SKM-1 treated with dmso at 0.1 percent for 144 hours (cell line): ENCODE data around the gene MMEL1.
"Not testable (repeated sequence)": the region's sequence is repeated elsewhere in the genome, so short reads cannot be mapped to it uniquely, and the experiment has no call there.

ENCODE experiments used
- DNase-seq: peaks from one replicate; lab custom pipeline; 2025; ENCODE audit not compliant: unreplicated experiment; lab: John Stamatoyannopoulos, UW

The MMEL1 gene

DNA sequence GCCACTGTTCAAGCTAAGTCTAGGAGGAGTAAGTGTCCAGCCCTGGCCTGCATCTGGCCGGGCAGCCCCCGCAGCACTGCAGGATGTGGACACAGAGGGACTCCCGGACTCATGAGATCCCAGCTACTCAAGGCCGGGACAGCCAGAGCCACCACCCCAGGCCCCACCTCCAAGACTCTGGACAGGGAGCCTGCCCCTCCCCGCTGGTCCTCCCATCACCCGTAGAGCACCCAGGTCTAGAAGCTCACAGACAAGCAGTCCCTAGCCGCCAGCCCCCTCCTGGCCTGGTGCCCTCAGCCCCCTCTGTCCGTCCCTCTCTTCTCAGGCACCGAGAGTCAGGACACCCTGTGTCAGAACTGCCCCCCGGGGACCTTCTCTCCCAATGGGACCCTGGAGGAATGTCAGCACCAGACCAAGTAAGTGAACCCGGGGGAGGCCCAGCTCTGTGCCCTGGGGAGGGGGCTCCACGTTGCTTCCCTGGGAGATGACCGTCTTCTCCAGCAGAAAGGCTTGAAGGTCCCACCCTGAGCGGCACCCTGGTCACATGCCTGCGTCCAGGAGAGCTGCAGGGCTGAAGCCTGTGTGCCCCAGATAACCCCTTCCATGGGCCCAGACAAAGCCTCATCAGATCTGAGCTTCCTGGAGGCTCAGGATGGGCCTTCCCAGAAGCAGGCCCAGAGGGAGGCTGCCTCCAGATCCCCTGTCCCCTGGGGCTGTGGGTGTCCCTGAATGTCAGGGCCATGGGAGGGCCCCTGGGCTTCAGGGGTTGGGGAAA is 72.3 kb downstream of the MMEL1 start:
- DNase-seq, result no peak

GRCh38 chr1:2559509-2560298 is 73.1 kb downstream of the MMEL1 start:
- DNase-seq, result no peak

DNA sequence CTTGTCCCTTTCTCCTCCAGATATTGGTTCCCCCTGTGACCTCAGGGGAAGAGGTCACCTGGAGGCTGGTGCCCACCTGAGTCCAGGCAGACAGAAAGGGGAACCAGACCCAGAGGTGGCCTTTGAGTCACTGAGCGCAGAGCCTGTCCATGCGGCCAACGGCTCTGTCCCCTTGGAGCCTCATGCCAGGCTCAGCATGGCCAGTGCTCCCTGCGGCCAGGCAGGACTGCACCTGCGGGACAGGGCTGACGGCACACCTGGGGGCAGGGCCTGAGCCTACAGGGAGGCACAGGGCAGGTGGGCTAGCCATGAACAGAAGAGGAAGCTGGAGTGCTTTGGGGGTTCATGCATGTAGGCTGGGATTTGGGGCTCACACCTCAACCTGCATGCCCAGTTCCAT is 74.0 kb downstream of the MMEL1 start:
- no peak for DNase-seq

DNA sequence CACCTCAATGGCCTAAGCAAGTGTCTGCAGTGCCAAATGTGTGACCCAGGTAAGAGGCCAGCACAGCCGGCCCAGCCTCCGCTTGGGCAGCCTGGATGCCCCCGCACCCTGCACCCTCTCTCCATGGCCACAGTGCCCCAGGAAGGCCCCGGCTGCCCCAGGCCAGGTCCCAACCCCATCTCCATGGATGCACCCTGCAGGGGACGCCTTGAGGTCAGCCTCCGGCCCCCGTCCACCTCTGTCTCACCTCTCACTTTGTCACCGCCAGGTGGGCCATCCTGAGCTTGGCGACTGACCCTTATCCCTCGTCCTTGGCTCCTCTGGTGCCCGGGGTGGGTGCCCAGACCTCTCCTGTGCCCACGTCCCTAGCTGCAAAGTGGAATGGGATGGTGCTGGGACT is 74.4 kb downstream of the MMEL1 start:
- DNase-seq, result no peak

DNA sequence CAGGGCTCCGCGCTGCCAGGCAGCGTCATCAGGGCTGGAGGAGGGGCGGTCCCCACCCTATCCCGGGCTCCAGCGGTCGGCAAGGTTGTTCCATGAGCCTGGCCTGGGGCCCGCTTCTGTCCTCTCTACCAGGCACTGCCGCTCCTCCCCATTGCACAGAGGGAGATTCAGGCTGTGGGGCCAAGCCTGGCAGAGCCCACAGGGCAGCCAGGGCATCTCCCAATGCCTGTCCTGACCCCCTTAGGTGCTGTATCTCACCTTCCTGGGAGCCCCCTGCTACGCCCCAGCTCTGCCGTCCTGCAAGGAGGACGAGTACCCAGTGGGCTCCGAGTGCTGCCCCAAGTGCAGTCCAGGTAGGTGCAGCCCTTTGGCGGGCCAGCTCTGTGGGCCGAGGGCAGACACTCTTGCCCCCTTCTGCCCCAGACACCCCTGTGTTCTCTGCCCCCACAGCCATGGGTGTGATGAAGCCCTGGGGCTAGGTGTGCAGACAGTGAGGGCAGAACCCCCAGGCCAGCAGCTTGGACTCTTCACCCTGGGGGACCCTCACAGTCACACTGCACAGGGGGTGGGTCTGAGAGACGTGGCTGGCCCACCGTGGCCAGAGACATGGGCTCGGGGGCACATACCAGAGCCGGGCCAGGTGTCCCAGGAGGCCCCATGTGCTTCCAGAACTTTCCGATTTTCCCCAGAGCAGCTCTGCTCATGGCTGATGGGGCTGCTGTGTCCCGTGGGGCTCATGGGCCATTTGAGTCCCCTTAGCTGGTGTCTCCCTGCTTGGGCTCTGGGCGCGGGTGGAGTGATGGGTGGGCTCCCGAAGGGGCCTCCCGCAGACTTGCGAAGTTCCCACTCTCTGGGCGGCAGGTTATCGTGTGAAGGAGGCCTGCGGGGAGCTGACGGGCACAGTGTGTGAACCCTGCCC is 75.1 kb downstream of the MMEL1 start:
- DNase-seq, result no peak

- DNase-seq, result no peak
These were observed 75.9 kb downstream of the MMEL1 start for GRCh38 chr1:2556678-2557481.

DNA sequence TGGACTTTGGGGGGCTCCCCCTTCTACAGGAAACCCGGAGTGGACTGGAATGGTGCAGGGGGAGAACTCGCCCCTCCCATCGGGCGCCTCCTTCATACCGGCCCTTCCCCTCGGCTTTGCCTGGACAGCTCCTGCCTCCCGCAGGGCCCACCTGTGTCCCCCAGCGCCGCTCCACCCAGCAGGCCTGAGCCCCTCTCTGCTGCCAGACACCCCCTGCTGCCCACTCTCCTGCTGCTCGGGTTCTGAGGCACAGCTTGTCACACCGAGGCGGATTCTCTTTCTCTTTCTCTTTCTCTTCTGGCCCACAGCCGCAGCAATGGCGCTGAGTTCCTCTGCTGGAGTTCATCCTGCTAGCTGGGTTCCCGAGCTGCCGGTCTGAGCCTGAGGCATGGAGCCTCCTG is 76.5 kb downstream of the MMEL1 start, which contains the start of gene TNFRSF14:
TNFRSF14 (plus strand) TSS at position 95 of the 401 bp plus-strand sequence; CDS start at position 389, 294 bp downstream.
- no peak for DNase-seq

DNA sequence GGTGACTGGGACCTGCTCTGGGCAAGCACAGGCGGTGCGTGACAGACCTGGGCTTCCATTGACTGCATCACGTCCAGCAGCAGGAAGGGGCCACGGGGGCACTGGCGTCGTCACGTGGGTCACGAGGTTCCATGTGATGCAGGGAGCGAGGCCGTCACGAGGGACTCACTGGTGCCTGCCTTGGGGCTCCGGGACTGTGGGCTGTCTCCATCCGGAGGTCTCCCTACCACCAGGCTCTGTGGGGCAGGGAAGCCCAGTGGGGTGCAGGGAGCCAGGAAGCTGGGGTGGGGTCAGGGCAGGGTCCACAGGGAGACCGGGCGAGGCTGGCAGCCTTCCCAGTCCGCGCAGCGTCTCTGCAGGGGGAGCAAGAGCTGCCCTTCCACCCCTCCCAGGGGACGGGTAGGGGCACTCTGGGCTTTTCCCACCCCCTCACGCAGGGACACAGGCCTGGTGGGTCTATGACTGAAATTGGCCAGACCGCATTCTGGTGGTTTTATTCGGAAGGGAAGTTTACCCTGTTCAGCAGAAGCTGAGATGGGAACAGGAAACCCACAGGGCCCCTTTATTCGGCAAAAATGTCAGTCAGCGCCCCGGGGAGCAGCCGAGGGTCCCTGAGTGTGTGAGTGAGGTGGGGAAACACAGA is 77.1 kb downstream of the MMEL1 start:
- peak; percentile 60 for DNase-seq

DNA sequence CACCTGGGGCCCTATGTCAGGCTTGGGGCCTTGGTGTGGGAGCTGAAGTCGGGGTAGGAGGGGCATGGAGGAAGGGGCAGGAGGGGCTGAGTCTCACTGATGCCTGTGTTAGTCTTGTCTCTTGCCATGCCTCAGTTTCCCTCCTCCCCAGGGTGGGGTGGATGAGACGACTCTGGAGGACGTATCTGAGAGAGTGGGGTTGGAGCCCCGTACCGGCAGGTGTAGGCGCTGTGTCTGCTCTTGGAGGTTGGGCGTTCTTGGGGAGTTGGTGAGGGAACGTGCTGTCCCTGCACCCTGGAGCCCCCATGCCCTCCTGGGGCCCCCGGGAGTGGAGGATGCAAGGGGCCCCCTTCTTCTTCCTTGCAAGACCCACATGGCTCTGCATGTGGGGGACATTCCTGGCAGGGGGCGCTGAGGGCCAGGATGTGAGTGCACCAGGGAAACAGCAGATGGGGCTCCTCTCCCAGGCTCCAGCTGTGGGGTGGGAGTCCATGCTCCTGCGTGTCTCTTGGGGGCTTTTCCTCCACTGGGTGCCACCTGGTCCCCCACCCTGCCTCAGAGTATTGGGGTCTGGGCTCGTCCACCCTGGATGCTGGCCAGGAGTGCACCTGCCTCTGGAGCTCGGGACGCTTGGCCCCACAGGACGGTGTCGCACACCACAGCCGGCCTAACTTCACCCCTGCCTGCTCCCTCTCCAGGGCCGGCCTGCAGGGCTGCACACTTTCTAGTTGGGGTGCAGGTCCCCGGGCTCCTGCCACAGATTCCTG is 78.0 kb downstream of the MMEL1 start:
- no peak for DNase-seq

GRCh38 chr1:2553871-2554620 is 78.8 kb downstream of the MMEL1 start:
- DNase-seq, result no peak

DNA sequence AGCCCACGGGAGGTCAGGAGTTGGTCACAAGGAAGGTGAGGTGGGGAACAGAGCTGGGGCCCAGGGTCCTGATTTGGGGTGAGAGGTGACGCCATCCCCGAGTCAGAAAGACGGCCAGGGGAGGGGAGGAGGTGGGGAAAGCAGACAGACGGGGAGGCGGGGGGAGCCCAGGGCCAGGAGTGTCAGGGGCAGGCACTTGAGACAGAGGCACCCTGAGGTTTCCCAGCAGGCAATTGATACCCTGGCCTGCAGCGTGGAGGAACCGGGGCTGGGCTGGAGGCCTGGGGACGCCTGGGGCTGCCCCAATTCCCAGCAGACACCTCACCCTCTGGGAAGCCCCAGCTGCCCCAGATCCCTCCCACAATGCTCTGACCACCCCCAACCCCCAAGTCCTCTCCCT is 79.7 kb downstream of the MMEL1 start:
- DNase-seq, result not testable (repeated sequence)

GRCh38 chr1:2552189-2552588 is 80.6 kb downstream of the MMEL1 start:
- DNase-seq, result no peak

- not testable (repeated sequence) for DNase-seq
These were observed 81.3 kb downstream of the MMEL1 start for GRCh38 chr1:2551544-2551943.

- DNase-seq, result not testable (repeated sequence)
These were observed 82.4 kb downstream of the MMEL1 start for GRCh38 chr1:2550309-2550861.

DNA sequence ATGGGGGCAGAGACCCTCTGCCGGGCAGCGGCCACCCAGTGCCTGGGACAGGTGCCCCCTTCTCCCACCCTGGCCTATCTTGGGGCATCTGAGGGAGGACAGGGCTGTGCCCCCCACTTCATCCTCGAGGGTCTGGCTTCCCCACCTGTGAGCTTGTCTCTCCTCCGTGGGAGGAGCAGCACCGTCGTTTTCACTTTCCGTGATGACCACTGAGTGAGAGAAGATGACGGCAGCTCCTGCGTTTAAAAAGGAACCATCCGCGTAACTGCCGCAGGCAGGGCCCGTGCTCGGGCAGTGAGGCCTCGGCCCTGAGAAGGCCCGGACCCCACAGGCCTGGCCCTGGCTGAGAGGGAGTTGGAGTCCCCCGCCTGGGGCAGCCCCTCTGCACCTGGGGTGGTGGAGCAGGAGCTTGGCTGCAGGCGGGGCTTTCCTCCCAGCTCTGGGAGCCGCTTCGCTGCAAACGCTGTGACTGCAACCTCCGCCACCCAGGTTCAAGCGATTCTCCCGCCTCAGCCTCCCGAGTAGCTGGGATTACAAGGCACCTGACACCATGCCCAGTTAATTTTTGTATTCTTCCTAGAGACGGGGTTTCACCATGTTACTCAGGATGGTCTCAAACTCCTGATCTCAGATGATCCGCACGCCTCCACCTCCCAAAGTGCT is 83.3 kb downstream of the MMEL1 start:
- not testable (repeated sequence) for DNase-seq

DNA sequence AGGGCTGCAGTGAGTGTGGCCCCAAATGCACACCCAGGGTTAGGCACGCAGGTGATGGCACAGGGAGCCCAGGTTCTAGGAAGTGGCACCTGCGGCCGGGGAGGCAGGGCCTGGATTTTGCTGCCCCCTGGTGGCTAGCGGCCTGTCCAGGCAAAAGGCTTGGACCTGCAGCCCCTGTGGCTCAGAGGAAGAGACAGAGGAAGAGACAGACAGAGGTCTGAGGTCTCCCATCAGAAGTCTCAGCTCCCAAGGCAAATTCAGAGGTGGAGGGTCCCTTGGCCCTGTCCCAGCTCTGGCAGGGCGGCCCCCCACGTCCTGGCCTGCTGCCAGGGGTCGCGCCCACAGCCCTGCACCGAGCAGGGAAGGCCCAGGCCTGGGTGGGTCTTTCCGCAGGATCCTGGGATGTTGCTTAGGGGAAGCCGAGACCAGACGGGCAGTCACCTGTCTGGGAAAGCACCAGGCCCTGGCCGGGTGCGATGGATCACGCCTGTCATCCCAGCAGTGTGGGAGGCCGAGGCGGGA is 84.7 kb downstream of the MMEL1 start:
- DNase-seq, result peak; percentile 49
